ENCODE results near the gene ELOVL6.

ELOVL6 gene

GRCh38 chr4:110184791-110185155, 13.6 kb downstream of the ELOVL6 start:
- peaks cover 15% of the 10 kb centered on the region for H3K36me3 Mint-ChIP-seq (ENCODE audit: low read depth)
- H3K4me1 Mint-ChIP-seq (ENCODE audit: low read depth) = peaks cover 7% of the 10 kb centered on the region
- H3K9me3 Mint-ChIP-seq = no peaks in the 10 kb centered on the region
- H3K27me3 Mint-ChIP-seq = no peaks in the 10 kb centered on the region
- H3K27ac Mint-ChIP-seq = no peak overlapping the region
- no peak overlapping the region for H3K4me3 Mint-ChIP-seq

- no peaks in the 10 kb centered on the region for H3K27me3 Mint-ChIP-seq
- peaks cover 7% of the 10 kb centered on the region for H3K4me1 Mint-ChIP-seq (ENCODE audit: low read depth)
- H3K36me3 Mint-ChIP-seq (ENCODE audit: low read depth) = peaks cover 15% of the 10 kb centered on the region
- H3K4me3 Mint-ChIP-seq = no peak overlapping the region
- no peaks in the 10 kb centered on the region for H3K9me3 Mint-ChIP-seq
- H3K27ac Mint-ChIP-seq = no peak overlapping the region
Observed at GRCh38 chr4:110184140-110184790, 14.2 kb downstream of the ELOVL6 start.

- peaks cover 15% of the 10 kb centered on the region for H3K36me3 Mint-ChIP-seq (ENCODE audit: low read depth)
- no peak overlapping the region for H3K27ac Mint-ChIP-seq
- peaks cover 7% of the 10 kb centered on the region for H3K4me1 Mint-ChIP-seq (ENCODE audit: low read depth)
- no peaks in the 10 kb centered on the region for H3K9me3 Mint-ChIP-seq
- no peaks in the 10 kb centered on the region for H3K27me3 Mint-ChIP-seq
- no peak overlapping the region for H3K4me3 Mint-ChIP-seq
Observed at GRCh38 chr4:110183643-110184042, 14.8 kb downstream of the ELOVL6 start.

GRCh38 chr4:110183058-110183457, 15.4 kb downstream of the ELOVL6 start:
- H3K9me3 Mint-ChIP-seq = no peaks in the 10 kb centered on the region
- H3K27me3 Mint-ChIP-seq = no peaks in the 10 kb centered on the region
- H3K4me1 Mint-ChIP-seq (ENCODE audit: low read depth) = peaks cover 7% of the 10 kb centered on the region
- H3K4me3 Mint-ChIP-seq = no peak overlapping the region
- H3K27ac Mint-ChIP-seq = no peak overlapping the region
- peaks cover 15% of the 10 kb centered on the region for H3K36me3 Mint-ChIP-seq (ENCODE audit: low read depth)

GRCh38 chr4:110181890-110182289, 16.5 kb downstream of the ELOVL6 start:
- H3K4me1 Mint-ChIP-seq (ENCODE audit: low read depth) = peaks cover 7% of the 10 kb centered on the region

GRCh38 chr4:110175634-110176033, 22.8 kb downstream of the ELOVL6 start:
- Mint-ChIP-seq H3K4me3 (no peak overlapping the region), H3K27ac (no peak overlapping the region), H3K9me3 (no peaks in the 10 kb centered on the region), H3K27me3 (no peaks in the 10 kb centered on the region), H3K4me1 (ENCODE audit: low read depth) (no peaks in the 10 kb centered on the region), H3K36me3 (ENCODE audit: low read depth) (peaks cover 14% of the 10 kb centered on the region)

More at GRCh38 chr4:110181890-110182289, 16.5 kb downstream of the ELOVL6 start:
- H3K4me3 Mint-ChIP-seq = no peak overlapping the region
- no peaks in the 10 kb centered on the region for H3K27me3 Mint-ChIP-seq
- H3K27ac Mint-ChIP-seq = no peak overlapping the region
- peaks cover 27% of the 10 kb centered on the region for H3K36me3 Mint-ChIP-seq (ENCODE audit: low read depth)
- H3K9me3 Mint-ChIP-seq = no peaks in the 10 kb centered on the region

- no peaks in the 10 kb centered on the region for H3K4me1 Mint-ChIP-seq (ENCODE audit: low read depth)
- no peaks in the 10 kb centered on the region for H3K9me3 Mint-ChIP-seq
- H3K27me3 Mint-ChIP-seq = no peaks in the 10 kb centered on the region
- peaks cover 13% of the 10 kb centered on the region for H3K36me3 Mint-ChIP-seq (ENCODE audit: low read depth)
- no peak overlapping the region for H3K27ac Mint-ChIP-seq
- H3K4me3 Mint-ChIP-seq = no peak overlapping the region
Observed at GRCh38 chr4:110172972-110173371, 25.4 kb downstream of the ELOVL6 start.

- Mint-ChIP-seq H3K4me3 (no peak overlapping the region), H3K27me3 (no peaks in the 10 kb centered on the region), H3K27ac (no peak overlapping the region), H3K4me1 (ENCODE audit: low read depth) (peaks cover under 1% of the 10 kb centered on the region), H3K9me3 (no peaks in the 10 kb centered on the region), H3K36me3 (ENCODE audit: low read depth) (peaks cover 3% of the 10 kb centered on the region)
Observed at GRCh38 chr4:110171971-110172370, 26.4 kb downstream of the ELOVL6 start.

GRCh38 chr4:110170861-110171260, 27.6 kb downstream of the ELOVL6 start:
- no peaks in the 10 kb centered on the region for H3K27me3 Mint-ChIP-seq
- H3K9me3 Mint-ChIP-seq = no peaks in the 10 kb centered on the region
- peaks cover 10% of the 10 kb centered on the region for H3K4me1 Mint-ChIP-seq (ENCODE audit: low read depth)
- no peak overlapping the region for H3K4me3 Mint-ChIP-seq
- H3K36me3 Mint-ChIP-seq (ENCODE audit: low read depth) = no peaks in the 10 kb centered on the region
- no peak overlapping the region for H3K27ac Mint-ChIP-seq

- H3K9me3 Mint-ChIP-seq = peaks cover 3% of the 10 kb centered on the region
- peak overlapping the region; percentile 98 for H3K27ac Mint-ChIP-seq
- H3K4me1 Mint-ChIP-seq (ENCODE audit: low read depth) = peaks cover 36% of the 10 kb centered on the region
Observed at GRCh38 chr4:110165382-110166286, 32.8 kb downstream of the ELOVL6 start.

GRCh38 chr4:110164856-110165255, 33.6 kb downstream of the ELOVL6 start:
- Mint-ChIP-seq H3K4me3 (no peak overlapping the region), H3K36me3 (ENCODE audit: low read depth) (peaks cover 9% of the 10 kb centered on the region), H3K27me3 (no peaks in the 10 kb centered on the region), H3K9me3 (peaks cover 3% of the 10 kb centered on the region), H3K4me1 (ENCODE audit: low read depth) (peaks cover 36% of the 10 kb centered on the region), H3K27ac (peak overlapping the region; percentile 98)

More at GRCh38 chr4:110165382-110166286, 32.8 kb downstream of the ELOVL6 start:
- peak overlapping the region; percentile 48 for H3K4me3 Mint-ChIP-seq
- H3K27me3 Mint-ChIP-seq = no peaks in the 10 kb centered on the region
- H3K36me3 Mint-ChIP-seq (ENCODE audit: low read depth) = peaks cover 9% of the 10 kb centered on the region

GRCh38 chr4:110164251-110164650, 34.2 kb downstream of the ELOVL6 start:
- Mint-ChIP-seq H3K36me3 (ENCODE audit: low read depth) (peaks cover 9% of the 10 kb centered on the region), H3K27ac (peak overlapping the region; percentile 98), H3K27me3 (no peaks in the 10 kb centered on the region), H3K4me3 (peak overlapping the region; percentile 17), H3K4me1 (ENCODE audit: low read depth) (peaks cover 39% of the 10 kb centered on the region), H3K9me3 (peaks cover 3% of the 10 kb centered on the region)

GRCh38 chr4:110163327-110164069, 34.9 kb downstream of the ELOVL6 start:
- no peaks in the 10 kb centered on the region for H3K27me3 Mint-ChIP-seq
- peak overlapping the region; percentile 17 for H3K4me3 Mint-ChIP-seq
- peak overlapping the region; percentile 98 for H3K27ac Mint-ChIP-seq
- peaks cover 3% of the 10 kb centered on the region for H3K9me3 Mint-ChIP-seq
- H3K4me1 Mint-ChIP-seq (ENCODE audit: low read depth) = peaks cover 39% of the 10 kb centered on the region
- peaks cover 9% of the 10 kb centered on the region for H3K36me3 Mint-ChIP-seq (ENCODE audit: low read depth)

GRCh38 chr4:110160618-110161017, 37.8 kb downstream of the ELOVL6 start:
- Mint-ChIP-seq H3K27me3 (no peaks in the 10 kb centered on the region), H3K4me3 (no peak overlapping the region), H3K27ac (no peak overlapping the region)

GRCh38 chr4:110159541-110159940, 38.9 kb downstream of the ELOVL6 start:
- H3K4me1 Mint-ChIP-seq (ENCODE audit: low read depth) = peaks cover 18% of the 10 kb centered on the region
- H3K27ac Mint-ChIP-seq = no peak overlapping the region
- no peaks in the 10 kb centered on the region for H3K27me3 Mint-ChIP-seq
- H3K9me3 Mint-ChIP-seq = peaks cover 3% of the 10 kb centered on the region
- H3K4me3 Mint-ChIP-seq = no peak overlapping the region
- H3K36me3 Mint-ChIP-seq (ENCODE audit: low read depth) = peaks cover 4% of the 10 kb centered on the region

More at GRCh38 chr4:110160618-110161017, 37.8 kb downstream of the ELOVL6 start:
- Mint-ChIP-seq H3K4me1 (ENCODE audit: low read depth) (peaks cover 27% of the 10 kb centered on the region), H3K9me3 (peaks cover 3% of the 10 kb centered on the region), H3K36me3 (ENCODE audit: low read depth) (peaks cover 9% of the 10 kb centered on the region)

Measured in stimulated activated naive CD8-positive, alpha-beta T cell treated with anti-CD3 and anti-CD28 coated beads, Interleukin-15, Interleukin-2, amounts not matched to agents 100 ng/mL and 50 ng/mL, for 24 hours (primary cell).